Measurements from ENCODE around the gene S100A4.

S100A4 gene

DNA sequence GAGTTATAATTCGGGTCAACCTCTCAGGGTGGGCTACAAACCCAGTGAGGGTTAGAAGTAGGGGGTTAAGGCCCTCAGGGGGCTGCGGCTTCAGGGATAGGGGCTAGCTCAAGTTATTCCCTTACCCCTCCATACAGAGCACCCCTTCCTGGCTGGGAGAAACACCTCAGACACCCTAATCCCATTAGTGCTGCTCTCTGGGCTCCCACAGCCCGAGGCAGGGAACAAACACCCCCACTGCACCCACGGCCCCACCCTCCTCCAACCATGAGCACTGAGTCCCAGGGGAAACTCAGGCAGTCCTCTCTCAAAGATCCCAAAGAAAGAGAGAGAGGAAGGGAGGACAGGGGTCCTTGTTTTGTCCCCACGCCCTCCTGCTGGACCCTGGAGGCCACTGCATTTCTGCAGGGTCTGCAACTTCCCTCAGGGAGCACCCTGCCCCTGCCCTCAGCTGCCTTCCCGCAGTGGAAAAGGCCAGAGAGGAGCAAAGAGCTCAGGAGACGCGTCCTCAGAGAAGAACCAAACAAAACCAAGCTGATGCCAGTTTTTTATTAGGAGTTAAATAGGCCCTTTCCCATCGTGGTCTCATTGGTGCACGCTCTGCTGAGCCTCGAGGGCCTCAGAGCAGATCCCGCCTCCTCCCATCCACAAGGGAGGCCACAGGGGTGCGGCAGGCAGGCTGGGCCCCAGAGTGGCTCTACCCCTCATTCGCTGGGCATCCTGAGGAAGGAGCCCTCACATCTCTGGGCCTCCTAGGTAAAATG, 1.4 kb upstream of the S100A4 start:
- DNase-seq: no peak

GRCh38 chr1:153546371-153546770, 765 bp upstream of the S100A4 start:
- DNase-seq: no peak

DNA sequence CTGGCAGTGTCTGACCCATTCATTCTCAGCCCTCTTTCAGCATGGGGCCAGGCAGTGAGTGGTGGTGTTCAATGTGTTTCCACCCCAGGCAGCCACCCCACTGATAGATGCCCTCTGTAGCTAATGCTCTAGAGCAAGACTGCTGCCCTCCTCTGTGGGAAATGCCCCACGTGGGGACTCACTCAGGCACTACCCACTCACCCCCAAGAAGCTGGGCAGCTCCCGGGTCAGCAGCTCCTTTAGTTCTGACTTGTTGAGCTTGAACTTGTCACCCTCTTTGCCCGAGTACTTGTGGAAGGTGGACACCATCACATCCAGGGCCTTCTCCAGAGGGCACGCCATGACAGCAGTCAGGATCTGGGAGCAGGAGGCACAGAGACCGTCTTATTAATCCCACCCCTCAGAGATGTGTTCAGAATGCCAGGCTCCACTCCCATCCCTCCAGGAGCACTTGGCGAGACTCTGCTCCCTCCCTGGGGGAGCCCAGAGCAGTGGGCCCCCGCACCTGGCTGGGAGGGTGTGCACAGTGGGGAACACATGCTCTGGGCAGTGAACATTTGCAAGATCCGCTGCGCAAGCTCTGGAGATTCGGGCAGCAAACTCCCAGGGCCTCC, 1.0 kb downstream of the S100A4 start:
- no peak for DNase-seq

- no peak for DNase-seq
Observed at GRCh38 chr1:153543736-153544135, 1.9 kb downstream of the S100A4 start.

GRCh38 chr1:153542956-153543711, 2.5 kb downstream of the S100A4 start:
- no peak for DNase-seq

DNA sequence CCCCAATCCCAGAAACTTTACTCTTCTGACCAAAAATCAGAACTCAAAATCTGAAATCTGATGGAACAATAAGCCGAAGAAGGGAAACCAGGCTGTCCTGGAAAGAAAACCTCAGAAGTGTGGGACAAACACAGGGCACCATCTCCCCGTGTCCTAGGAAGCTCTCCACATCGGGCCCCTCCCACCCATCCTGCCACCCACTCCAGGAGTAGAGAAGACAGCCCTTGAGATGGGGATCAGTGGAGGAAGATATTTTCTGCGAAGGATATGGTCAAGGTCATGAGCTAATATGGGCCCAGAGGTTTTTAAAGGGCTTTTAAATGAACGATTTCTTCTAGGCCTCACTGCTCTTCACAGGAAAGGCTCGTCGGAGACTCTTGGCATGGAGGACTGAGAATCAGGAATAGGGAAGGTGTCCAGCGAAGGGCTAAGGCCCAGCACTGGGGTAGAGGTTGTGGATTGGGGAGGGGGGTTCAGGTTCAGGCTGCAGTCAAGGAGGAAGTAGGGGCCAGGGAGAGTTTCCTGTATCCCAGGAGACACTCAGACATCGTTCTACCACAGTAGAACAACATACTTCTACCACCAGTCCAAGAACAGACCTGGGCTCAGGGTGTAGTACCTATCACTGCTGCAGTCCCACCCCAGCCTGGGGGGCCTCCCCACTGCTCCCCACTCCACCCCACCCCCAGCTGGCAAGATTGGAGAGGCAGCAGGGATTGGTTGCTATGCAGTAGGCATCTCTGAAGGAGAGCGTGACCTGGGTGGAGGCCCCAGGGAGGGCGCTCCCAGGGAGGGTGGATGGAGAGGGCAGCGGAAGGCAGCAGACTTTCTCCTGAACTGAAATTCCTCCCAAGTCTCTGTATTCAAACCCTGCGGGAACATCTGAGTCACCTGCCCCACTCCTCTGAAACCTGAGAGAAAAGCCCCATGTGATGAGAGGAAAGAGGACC, 3.7 kb downstream of the S100A4 start:
- DNase-seq: no peak

GRCh38 chr1:153540394-153541361, 4.9 kb downstream of the S100A4 start, which contains the start of gene S100A5:
Gene S100A5, minus strand, starts transcription at chr1:153540934. Its CDS starts 743 bp downstream, at chr1:153540191.
- peak; percentile 62 to 67 for DNase-seq

GRCh38 chr1:153539395-153540093, 6.1 kb downstream of the S100A4 start:
- no peak for DNase-seq

DNA sequence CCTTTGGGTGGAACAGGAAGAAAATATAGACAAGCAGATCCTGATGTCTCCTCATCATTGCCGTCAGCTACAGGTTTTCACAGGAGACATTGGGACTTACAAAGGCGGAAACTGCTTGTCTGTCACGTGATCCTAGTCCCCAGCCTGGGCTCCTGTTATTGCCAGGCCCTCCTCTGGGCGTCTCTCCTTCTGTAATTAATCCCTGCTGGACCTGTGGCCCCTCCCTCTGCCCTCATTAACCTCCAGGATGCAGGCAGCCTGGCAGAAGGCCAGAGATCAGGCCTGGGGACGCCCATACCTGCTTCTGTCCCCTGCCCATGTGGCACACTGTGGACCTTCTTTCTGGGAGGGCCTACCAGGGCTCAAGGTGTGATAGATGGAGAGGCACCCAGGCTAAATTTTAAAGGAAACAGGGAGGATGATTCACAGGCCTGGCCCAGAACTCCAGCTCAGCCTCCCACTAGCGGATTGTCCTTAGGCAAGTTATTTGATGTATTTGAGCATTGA, 7.2 kb downstream of the S100A4 start:
- no peak for DNase-seq

DNA sequence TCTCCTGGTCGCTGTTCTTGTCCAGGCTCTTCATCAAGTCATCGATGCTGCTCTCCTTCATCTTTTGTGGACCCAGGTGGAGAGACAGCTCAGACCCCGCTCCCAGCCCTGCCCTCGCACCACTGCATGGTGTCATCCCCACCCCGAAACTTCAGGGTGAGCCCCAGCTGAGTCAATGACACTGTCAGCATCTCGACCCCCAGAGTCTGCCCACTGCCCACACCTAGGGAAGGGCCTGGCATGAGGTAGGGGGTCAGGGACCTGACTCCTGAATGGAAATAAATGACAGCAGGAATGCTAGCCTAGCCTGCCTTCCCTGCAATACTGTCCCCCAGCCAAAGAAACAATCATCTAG, 8.3 kb downstream of the S100A4 start:
- no peak for DNase-seq

DNA sequence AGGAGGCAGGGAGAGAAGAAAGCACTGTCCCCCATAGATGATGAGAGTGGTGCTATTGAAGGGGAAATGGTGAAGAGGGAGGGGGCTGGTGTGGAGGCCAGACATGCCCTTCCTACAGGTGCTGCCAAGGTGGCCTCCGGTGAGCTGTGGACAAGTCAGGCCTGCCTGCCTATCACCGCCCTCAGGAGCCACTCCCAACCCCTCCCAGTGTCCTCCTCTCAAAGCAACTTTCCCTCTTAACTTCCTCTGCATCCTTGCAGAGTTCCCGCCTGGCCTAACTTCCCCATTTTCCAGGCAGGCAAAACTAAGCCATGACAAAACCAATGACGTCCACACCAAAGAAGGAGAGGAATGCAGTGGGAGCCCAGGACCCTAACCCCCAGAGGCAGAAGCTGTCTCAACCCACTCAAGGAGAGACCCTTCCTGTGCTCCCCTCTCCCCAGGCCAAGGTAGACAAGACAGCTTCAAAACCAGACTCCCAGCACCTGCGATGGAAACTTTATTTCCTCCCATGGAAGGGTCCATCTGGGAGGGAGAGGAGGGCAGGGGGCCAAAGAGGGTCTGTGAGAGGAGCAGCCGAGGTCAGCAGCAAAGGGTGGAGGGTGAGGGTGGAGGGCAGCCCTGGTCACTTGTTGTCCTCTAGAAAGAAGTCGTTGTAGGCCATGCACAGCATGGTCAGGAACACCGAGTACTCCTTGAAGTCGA, 8.8 kb downstream of the S100A4 start:
- DNase-seq: no peak

DNA sequence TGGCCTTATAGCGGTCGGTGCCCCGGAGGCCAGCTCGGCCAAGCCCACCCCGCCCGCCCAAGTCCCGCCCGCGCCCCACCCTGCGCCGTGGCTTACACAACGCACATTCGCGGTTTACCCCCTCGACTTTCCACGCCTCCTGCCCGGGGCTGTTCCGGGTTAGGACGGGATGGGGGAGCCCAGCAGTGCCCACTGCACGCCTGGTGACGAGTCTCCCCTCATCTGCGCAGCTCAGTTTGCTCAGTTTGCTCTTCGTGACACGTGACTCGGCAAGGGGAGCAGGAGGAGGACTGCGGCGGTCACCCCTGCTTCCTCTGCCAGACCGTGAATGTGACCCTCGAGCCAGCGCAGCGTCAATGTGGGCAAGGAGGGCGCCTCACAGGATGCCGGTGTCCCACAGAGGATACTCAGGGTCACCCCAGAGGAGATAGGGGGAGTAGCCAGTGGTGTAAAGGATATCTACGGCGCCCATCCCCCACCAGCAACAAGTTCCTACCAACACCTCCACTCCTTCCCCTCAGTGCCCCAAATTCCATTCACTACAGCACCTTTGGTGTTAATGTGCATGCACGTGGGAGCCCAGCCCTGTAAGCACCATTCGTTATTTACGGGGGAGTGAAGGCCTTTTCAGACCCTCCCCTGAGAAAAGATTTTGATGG, 9.5 kb downstream of the S100A4 start:
- peak; percentile 87 to 88 for DNase-seq

DNA sequence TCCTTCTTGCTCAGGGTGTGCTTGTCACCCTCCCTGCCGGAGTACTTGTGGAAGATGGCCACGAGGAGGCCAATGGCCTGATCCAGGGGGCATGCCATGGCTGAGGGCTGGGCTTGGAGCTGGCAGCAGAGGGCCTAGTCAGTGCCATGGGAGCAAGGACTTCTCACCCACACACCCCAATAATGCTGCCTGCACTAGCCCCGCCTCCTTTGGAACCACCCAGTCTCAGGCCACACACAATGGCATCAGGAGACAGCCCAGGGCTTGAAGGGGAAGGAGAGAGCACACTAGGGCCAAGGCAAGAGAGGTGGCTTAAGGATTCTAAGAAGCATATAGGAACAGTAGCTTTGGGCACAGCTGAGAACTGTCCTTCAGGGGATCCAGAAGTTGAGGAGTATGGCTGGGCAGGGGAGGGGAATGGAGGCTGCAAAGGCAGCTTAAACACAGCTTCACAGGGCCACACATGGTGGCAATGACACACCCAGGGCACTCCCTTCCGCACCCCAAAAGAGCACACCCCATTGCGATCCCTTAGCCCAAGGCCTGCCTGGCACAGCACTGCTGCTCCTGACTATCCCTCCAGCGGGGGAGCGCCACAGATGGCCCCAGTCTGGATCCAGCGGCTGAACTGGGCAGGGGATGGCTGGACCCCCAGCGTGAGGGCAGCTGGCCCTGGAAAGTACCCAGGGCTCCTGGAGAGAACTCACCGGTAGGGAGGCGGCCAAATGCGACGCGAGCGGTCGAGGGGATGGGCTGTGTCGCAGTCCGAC, 10.2 kb downstream of the S100A4 start, which contains the start of gene S100A6:
Gene S100A6, minus strand, starts transcription at position 750 of the 770 bp plus-strand sequence. Its CDS starts 652 bp downstream, at position 98.
- peak; percentile 50 to 56 for DNase-seq

- no peak for DNase-seq
Observed at GRCh38 chr1:153534925-153535241, 10.7 kb downstream of the S100A4 start.

- DNase-seq: no peak
Observed at GRCh38 chr1:153534226-153534924, 11.2 kb downstream of the S100A4 start.

DNA sequence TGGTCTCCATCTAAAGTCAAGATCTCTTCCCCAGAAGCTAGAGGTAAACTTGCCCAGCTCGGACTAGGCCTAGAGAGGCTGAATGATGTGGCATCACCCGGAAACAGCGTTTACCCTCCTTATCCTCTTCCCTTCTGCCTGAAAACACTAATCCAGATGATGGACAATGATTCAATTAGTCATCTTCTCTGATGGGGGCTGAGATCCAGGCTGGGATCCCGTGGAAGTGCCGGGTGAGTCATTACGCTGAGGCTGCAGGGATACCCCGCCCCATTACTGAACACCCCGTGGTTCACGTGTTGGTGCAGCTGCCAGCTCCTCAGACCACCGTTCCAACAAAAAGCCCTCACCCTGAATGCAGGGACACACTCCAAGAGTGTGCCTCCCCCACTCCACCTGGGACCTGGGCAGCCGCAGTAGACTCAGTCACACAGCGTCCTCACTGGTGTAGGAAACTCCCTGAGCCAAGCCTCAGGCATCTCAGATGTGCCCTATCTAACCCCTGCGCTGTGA, 11.9 kb downstream of the S100A4 start:
- peak; percentile 22 to 41 for DNase-seq

- peak; percentile 75 to 81 for DNase-seq
Observed at GRCh38 chr1:153532769-153533599, 12.6 kb downstream of the S100A4 start.

All from CD4-positive, alpha-beta T cell treated with Interleukin-1 beta for 1 hour (primary cell).